Right lobe of liver (tissue), 6 donors: Measurements from ENCODE around the gene TESPA1. TPM values are rescaled to one million over a fixed set of nuclear protein-coding genes. Genes with fewer than 3 reads are reported as not detected.
A peak's percentile ranks its signal among the peaks of the same experiment; 100 is the strongest.

ENCODE experiments used
- ATAC-seq, 4 donors: fragments of 200-7000 bp; cut with Tn5 transposase; one replicate each; pipeline ENCODE4 v1.9.1; 2020; ENCODE audit warnings: mild to moderate bottlenecking in 4 of 4, moderate library complexity in 4 of 4
- DNase-seq, 3 donors: peaks; one replicate each; pipeline ENCODE4 v3.0.0-alpha.2; 2020
- H3K27ac ChIP-seq, 3 donors: fragments of 200-600 bp; one replicate each; pipeline ENCODE4 v1.8.0; 2022
- H3K27me3 ChIP-seq, 2 donors: fragments of 200-600 bp; one replicate each; pipeline ENCODE4 v1.8.0; 2022
- H3K36me3 ChIP-seq, 4 donors: fragments of 200-600 bp; sonication (generic) in 1 of 4; one replicate each; pipeline versions ENCODE4 v1.5.1 to v1.8.0; 2017 to 2022; ENCODE audit warnings: control low read depth in 1 of 4
- H3K4me1 ChIP-seq, 4 donors: fragments of 200-600 bp; sonication (generic) in 1 of 4; one replicate each; pipeline versions ENCODE4 v1.5.1 to v1.8.0; 2017 to 2022; ENCODE audit warnings: control low read depth in 1 of 4
- H3K4me3 ChIP-seq, 3 donors: fragments of 200-600 bp; one replicate each; pipeline ENCODE4 v1.8.0; 2022
- H3K9me3 ChIP-seq, 4 donors: fragments of 200-600 bp; sonication (generic) in 1 of 4; one replicate each; pipeline versions ENCODE4 v1.5.1 to v1.8.0; 2017 to 2022; ENCODE audit warnings: control low read depth in 1 of 4
- POLR2A ChIP-seq: fragments of 450-650 bp; IDR thresholded peaks from one replicate; pipeline ENCODE4 v1.6.1; 2017; ENCODE audit warnings: antibody characterized with exemption, mild to moderate bottlenecking
- WGBS: methylation state at CpG from one replicate; pipeline ENCODE4 v1.1.6; 2018; ENCODE audit warnings: low coverage, low lambda C conversion rate; ENCODE audit not compliant: insufficient coverage; ENCODE audit errors: missing lambda C conversion rate; 5-methylcytosine and 5-hydroxymethylcytosine counted together
- intact Hi-C, 2 donors: fragments of 100-400 bp; cut with DNase I; formaldehyde crosslinking; loops; one replicate each; pipeline versions ENCODE4 v1.11.2 to v1.14.1; 2022
- long read RNA-seq: library from polyadenylated mRNA; unstranded; transcript quantifications from one replicate; pipeline ENCODE4 v2.0.0, GENCODE V29; 2019
- total RNA-seq, 6 experiments: library from RNA; depleted of rRNA in 2 of 6; stranded (reverse); fragments of >200 nt in 2 of 6; fragmentation: NEBNext Ultra II Directional in 3 of 6; extraction: Animal tissue kit (Norgen Biotek cat#: 25700) in 3 of 6; gene quantifications; one replicate each; pipeline versions ENCODE4 v1.1.0 to v1.2.4, GENCODE V29; 2016 to 2023
- TF ChIP-seq, protein P1 (sequence below), 4 donors: fragments of 200-600 bp in 3 of 4; fragments of 450-650 bp in 1 of 4; IDR thresholded peaks; one replicate each; pipeline versions ENCODE4 v1.5.1 to v1.8.0; 2016 to 2022; ENCODE audit warnings: antibody characterized with exemption in 4 of 4, mild to moderate bottlenecking in 2 of 4
- donor health status: DM: no; HTN: yes; CAD: no.
- donor health status: DM: no; HTN: no; CAD: no.
- donor health status: DM: no; HTN: no; CAD: no.
- donor health status: DM: no; HTN: yes; CAD: no.
- donor health status: DM: no; HTN: yes; CAD: no.

The TESPA1 gene
- total RNA-seq: 1 to 10 TPM in 1 of 6 experiments, under 1 TPM in 4, not detected in 1; 0.09 to 1.2 (median 0.37) TPM
- long read RNA-seq: 0 reads

DNA sequence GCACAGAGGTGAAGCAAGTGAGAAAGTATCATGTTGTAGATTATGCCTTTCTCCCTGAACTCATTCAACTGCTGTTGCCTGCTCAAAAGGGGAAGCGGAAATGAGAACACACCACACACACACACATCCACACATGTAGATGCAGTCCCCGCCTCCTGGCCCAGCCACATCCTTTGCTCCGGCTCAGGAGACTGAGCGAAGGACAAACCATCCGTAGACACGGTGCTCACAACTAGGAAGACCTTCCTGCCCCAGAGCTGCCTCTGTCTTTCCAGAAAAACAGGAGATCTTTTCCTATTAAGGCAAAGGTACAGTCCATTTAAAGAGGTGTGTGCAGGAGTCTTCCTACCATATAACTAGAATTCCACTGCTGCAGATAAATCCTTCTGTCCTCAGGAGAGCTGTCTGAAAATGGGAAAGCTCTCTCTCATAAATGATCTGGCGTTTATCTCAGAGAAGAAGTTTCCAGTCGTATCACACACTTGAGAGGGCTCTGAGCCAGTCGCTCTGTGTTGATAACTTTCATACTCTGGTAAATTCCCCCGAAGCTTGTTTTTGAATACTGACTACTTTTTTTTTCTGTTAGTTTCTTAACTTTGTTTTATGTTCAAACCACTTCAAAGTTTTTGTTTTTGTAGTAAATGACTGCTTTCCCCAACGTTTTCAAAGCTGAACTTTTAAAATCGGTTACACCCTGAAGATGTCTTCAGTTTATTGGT lies at the start of gene TESPA1:
TSS of gene TESPA1 (minus strand) at position 105 of the 719 bp plus-strand sequence. CDS start 10,200 bp downstream, outside the sequence.
- peak; percentile 67 to 79 (median 79) for ATAC-seq

DNA sequence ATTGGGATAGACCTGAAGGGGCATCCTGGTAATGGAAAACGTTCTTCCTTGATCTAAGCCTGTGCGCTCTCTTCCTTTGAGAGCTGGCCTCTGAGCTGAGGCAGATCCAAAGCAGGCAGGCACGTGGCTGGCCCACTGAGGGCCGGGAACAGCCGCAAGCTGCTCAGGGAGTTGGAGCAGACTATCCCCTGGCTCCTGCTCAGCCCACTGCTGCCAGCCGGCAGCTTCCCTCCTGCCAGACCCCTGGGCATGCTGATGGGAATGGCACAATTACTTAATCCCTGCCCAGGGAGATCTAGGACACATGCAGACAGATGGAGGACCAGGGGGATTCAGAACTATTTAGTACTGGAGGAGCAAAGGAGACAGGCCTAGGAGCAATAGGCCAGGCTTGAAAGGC lies 49.7 kb upstream of the TESPA1 start:
- intact Hi-C loops: no loop called here

More for the DNA sequence above, at the start of gene TESPA1:
- intact Hi-C loops: no loop called here
- no peaks in the 10 kb centered on the region for H3K27me3 ChIP-seq
- H3K36me3 ChIP-seq: no peaks in the 10 kb centered on the region
- H3K9me3 ChIP-seq: no peaks in the 10 kb centered on the region
- DNase-seq: peak; percentile 49 to 68 (median 59)
- H3K27ac ChIP-seq: no peak within 1 kb of the TSS
- no peaks in the 10 kb centered on the region for H3K4me1 ChIP-seq
- 23% methylated on average over 10 of the region's 12 CpGs for WGBS
- no peak for TF ChIP-seq POLR2A
- TF ChIP-seq, protein P1, sequence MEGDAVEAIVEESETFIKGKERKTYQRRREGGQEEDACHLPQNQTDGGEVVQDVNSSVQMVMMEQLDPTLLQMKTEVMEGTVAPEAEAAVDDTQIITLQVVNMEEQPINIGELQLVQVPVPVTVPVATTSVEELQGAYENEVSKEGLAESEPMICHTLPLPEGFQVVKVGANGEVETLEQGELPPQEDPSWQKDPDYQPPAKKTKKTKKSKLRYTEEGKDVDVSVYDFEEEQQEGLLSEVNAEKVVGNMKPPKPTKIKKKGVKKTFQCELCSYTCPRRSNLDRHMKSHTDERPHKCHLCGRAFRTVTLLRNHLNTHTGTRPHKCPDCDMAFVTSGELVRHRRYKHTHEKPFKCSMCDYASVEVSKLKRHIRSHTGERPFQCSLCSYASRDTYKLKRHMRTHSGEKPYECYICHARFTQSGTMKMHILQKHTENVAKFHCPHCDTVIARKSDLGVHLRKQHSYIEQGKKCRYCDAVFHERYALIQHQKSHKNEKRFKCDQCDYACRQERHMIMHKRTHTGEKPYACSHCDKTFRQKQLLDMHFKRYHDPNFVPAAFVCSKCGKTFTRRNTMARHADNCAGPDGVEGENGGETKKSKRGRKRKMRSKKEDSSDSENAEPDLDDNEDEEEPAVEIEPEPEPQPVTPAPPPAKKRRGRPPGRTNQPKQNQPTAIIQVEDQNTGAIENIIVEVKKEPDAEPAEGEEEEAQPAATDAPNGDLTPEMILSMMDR (IDR thresholded peaks at IDR 0.05): no peak
- no peak within 1 kb of the TSS for H3K4me3 ChIP-seq

DNA sequence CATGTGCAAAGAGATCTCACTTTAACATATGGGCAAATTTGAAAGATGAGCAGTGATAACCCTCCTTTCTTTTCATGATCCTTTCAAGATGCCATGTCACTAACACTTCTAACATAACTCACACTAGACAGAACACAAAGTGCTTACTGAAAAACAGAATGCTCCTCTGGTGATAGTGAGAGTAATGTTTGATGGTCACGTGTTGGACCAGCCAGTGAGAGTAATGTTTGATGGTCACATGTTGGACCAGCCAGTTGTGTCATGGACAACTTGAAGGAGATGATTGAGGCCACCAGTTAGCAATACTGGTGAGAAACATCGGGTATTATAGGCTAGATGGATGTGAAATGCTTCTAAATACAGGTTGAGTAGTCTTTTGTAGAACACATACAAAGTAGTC lies 40.9 kb upstream of the TESPA1 start:
- ATAC-seq: no peak
- H3K4me1 ChIP-seq: no peaks in the 10 kb centered on the region
- TF ChIP-seq POLR2A: no peak
- TF ChIP-seq, protein P1 (IDR thresholded peaks at IDR 0.05): no peak
- H3K27ac ChIP-seq: no peak overlapping the region
- no peaks in the 10 kb centered on the region for H3K36me3 ChIP-seq
- no peaks in the 10 kb centered on the region for H3K9me3 ChIP-seq
- peaks cover 0 to 6% of the 10 kb centered on the region in 2 donors for H3K27me3 ChIP-seq
- DNase-seq: no peak
- H3K4me3 ChIP-seq: no peak overlapping the region
- 51% methylated on average over 2 of the region's 2 CpGs for WGBS
- intact Hi-C loops: no loop called here

More for the DNA sequence above, 49.7 kb upstream of the TESPA1 start:
- DNase-seq (no peak), ATAC-seq (no peak)
- no peak for TF ChIP-seq POLR2A
- TF ChIP-seq, protein P1 (IDR thresholded peaks at IDR 0.05): no peak
- Histone ChIP-seq H3K9me3 (no peaks in the 10 kb centered on the region), H3K27ac (no peak overlapping the region), H3K4me1 (no peaks in the 10 kb centered on the region), H3K4me3 (no peak overlapping the region), H3K27me3 (no peaks in the 10 kb centered on the region), H3K36me3 (no peaks in the 10 kb centered on the region)
- 54% methylated on average over 6 of the region's 6 CpGs for whole genome bisulfite sequencing

GRCh38 chr12:55024575-55024974 lies 40.0 kb upstream of the TESPA1 start:
- H3K4me3 ChIP-seq: no peak overlapping the region
- no peaks in the 10 kb centered on the region for H3K9me3 ChIP-seq
- H3K4me1 ChIP-seq: no peaks in the 10 kb centered on the region
- H3K27me3 ChIP-seq: peaks cover 0 to 6% of the 10 kb centered on the region in 2 donors
- no peak overlapping the region for H3K27ac ChIP-seq
- DNase-seq (no peak), ATAC-seq (no peak)
- WGBS: 45% methylated on average over 2 of the region's 2 CpGs
- intact Hi-C loops: no loop called here
- no peaks in the 10 kb centered on the region for H3K36me3 ChIP-seq
- TF ChIP-seq POLR2A: no peak
- TF ChIP-seq, protein P1 (IDR thresholded peaks at IDR 0.05): no peak
